A673 (cell line): ENCODE data around the gene CD248. TPM values are rescaled to one million over a fixed set of nuclear protein-coding genes. Genes with fewer than 3 reads are reported as not detected.

Experiments used
- BruUV-seq: library from RNA; stranded (reverse); fragments of 400-500 nt; replicated peaks from 2 replicates; lab custom pipeline; 2021; lab: Mats Ljungman, UMichigan
- CTCF ChIA-PET: fragments of 300-600 bp; sonication (Branson Sonifier 250); formaldehyde crosslinking; loops from one replicate; lab custom pipeline; 2022; ENCODE audit warnings: antibody characterized with exemption; lab: Charles Lee
- POLR2A ChIA-PET: fragments of 300-600 bp; sonication (Branson Sonifier 250); formaldehyde crosslinking; loops from one replicate; lab custom pipeline; 2022; ENCODE audit warnings: antibody characterized with exemption; ENCODE audit not compliant: low non-redundant PET; lab: Charles Lee
- DNase-seq: peaks from one replicate; pipeline ENCODE4 v3.0.0-alpha.2; 2015; ENCODE audit warnings: low spot score
- H3K27ac ChIP-seq: fragments of 200-600 bp; sonication (generic); 2 replicates; pipeline ENCODE4 v1.5.1; 2016; ENCODE audit warnings: mixed run types, low read depth, mild to moderate bottlenecking, mixed read lengths, antibody characterized with exemption, low read length; ENCODE audit not compliant: poor library complexity, severe bottlenecking
- H3K27me3 ChIP-seq: fragments of 200-600 bp; sonication (generic); replicated peaks from 2 replicates; pipeline ENCODE4 v1.6.1; 2017; ENCODE audit warnings: mixed run types, low read depth, mild to moderate bottlenecking, mixed read lengths, antibody characterized with exemption, low read length; ENCODE audit not compliant: insufficient read depth, poor library complexity
- H3K36me3 ChIP-seq: fragments of 200-600 bp; sonication (generic); 2 replicates; pipeline ENCODE4 v1.6.1; 2016; ENCODE audit warnings: mixed run types, mild to moderate bottlenecking, mixed read lengths, antibody characterized with exemption, low read length; ENCODE audit not compliant: insufficient read depth, poor library complexity, severe bottlenecking
- H3K4me1 ChIP-seq: fragments of 200-600 bp; sonication (generic); 2 replicates; pipeline ENCODE4 v1.6.1; 2017; ENCODE audit warnings: mixed run types, mild to moderate bottlenecking, mixed read lengths, antibody characterized with exemption, low read length; ENCODE audit not compliant: insufficient read depth, poor library complexity, severe bottlenecking
- H3K4me3 ChIP-seq: fragments of 200-600 bp; sonication (generic); 2 replicates; pipeline ENCODE4 v1.5.1; 2016; ENCODE audit warnings: low read depth, mixed run types, mild to moderate bottlenecking, mixed read lengths, low read length; ENCODE audit not compliant: poor library complexity, severe bottlenecking
- H3K9me3 ChIP-seq: fragments of 200-600 bp; sonication (generic); 2 replicates; pipeline ENCODE4 v1.6.1; 2016; ENCODE audit warnings: mixed run types, low read depth, mild to moderate bottlenecking, mixed read lengths, antibody characterized with exemption, low read length; ENCODE audit not compliant: poor library complexity, severe bottlenecking
- EZH2 ChIP-seq: fragments of 200-600 bp; sonication (generic); IDR thresholded peaks from 2 replicates; pipeline ENCODE4 v1.6.1; 2017; ENCODE audit warnings: borderline replicate concordance, low read depth, mild to moderate bottlenecking, mixed read lengths, antibody characterized with exemption, low read length; ENCODE audit not compliant: poor library complexity, severe bottlenecking
- intact Hi-C: fragments of 100-400 bp; cut with micrococcal nuclease; formaldehyde crosslinking; loops from one replicate; pipeline ENCODE4 v1.10.0; 2022; ENCODE audit not compliant: unreplicated experiment
- total RNA-seq: library from RNA; stranded (reverse); gene quantifications from 2 replicates; pipeline ENCODE4 v1.2.3, GENCODE V29; 2021
- TF ChIP-seq, protein P1 (sequence below): fragments of 300-800, 200-600 bp; sonication (generic); conservative IDR thresholded peaks from 2 replicates; pipeline ENCODE4 v1.5.1; 2017; ENCODE audit warnings: low read depth, mild to moderate bottlenecking, antibody characterized with exemption, low read length, moderate library complexity, mixed read lengths

The CD248 gene
- total RNA-seq, 1 experiment from 2014 or later, result 97.8 TPM

DNA sequence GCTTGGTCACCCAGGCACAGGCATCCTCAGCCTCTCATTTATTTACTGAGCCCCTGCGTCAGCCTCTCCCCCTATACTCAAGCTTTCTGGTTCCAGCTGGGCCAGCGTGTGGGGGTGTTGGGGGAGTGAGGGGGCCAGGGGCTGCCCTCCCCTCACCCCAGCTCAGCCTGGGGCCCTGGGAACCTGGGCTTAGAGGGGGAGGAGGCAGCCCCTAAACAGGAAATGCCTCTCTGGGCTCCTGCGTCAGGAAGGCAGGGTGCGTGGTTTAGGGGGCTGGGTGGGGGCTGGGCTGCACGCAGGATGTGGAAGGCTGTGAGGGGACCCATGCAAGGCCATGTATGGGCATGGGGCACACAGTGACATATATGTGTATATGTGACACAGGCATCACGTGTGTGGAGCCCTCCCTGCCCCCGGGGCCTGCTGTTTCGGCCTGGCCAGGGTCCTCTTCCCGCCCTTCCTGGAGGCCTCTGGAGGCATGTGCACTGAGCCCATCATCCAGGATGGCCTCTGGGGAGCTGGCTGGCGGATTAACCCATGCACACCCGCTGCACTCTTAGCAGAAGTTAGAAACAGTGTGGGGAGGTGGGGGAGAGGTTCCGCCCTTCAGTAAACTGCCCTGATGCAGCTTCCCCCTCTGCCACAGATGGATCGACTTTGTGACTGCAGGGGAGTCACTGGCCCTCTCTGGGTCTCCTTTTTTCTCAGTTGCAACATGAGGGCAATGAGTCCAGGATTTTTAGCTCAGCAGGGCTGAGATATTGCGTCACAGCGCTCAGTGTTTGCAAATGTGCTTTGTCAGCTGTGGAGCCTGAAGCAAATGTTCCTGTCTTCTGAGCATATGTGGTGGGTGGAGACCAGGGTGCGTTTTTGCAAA is 1.1 kb upstream of the CD248 start:
- Histone ChIP-seq H3K4me1 (peaks cover 61% of the 10 kb centered on the region), H3K9me3 (no peaks in the 10 kb centered on the region), H3K4me3 (peak overlapping the region; percentile 57), H3K36me3 (no peaks in the 10 kb centered on the region), H3K27ac (peak overlapping the region; percentile 100), H3K27me3 (no peaks in the 10 kb centered on the region)
- CTCF ChIA-PET, result interaction anchor here (0.6 to 1.2 kb wide), 3 partner anchors 19 to 1311 kb away, joined by 3 to 6 read pairs (median 3); partner anchors contain the start of gene YIF1A
- no peak for TF ChIP-seq EZH2
- TF ChIP-seq, protein P1, sequence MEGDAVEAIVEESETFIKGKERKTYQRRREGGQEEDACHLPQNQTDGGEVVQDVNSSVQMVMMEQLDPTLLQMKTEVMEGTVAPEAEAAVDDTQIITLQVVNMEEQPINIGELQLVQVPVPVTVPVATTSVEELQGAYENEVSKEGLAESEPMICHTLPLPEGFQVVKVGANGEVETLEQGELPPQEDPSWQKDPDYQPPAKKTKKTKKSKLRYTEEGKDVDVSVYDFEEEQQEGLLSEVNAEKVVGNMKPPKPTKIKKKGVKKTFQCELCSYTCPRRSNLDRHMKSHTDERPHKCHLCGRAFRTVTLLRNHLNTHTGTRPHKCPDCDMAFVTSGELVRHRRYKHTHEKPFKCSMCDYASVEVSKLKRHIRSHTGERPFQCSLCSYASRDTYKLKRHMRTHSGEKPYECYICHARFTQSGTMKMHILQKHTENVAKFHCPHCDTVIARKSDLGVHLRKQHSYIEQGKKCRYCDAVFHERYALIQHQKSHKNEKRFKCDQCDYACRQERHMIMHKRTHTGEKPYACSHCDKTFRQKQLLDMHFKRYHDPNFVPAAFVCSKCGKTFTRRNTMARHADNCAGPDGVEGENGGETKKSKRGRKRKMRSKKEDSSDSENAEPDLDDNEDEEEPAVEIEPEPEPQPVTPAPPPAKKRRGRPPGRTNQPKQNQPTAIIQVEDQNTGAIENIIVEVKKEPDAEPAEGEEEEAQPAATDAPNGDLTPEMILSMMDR, result no peak
- intact Hi-C loops, result no loop called here
- POLR2A ChIA-PET, result interaction anchor here (0.6 kb wide), 1 partner anchor 203 kb away, joined by 7 read pairs; no protein-coding TSS in a partner anchor
- BruUV-seq, result no TSS peak
- DNase-seq, result peak; percentile 96

DNA sequence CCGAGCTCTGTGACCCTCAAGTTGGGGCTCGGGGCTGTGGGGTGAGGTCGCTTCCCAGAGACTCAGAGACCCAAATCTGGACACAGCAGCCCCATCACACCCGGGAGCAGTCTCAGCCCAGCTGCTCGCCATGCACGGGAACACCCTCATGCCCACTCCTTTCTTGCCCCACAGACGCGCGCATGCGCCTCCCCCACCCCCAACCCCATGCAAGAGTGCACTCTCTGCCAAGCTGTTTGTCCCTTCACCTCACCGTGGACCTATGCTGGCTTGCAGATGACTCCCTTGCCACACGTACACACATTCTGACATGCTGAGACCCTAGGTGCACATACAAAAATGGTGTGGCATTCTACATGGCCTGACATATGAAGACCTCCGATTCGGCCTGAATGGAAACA is 478 bp upstream of the CD248 start:
- TF ChIP-seq, protein P1, result no peak
- no peak for TF ChIP-seq EZH2
- peak; percentile 93 for DNase-seq
- Histone ChIP-seq H3K27me3 (no peaks in the 10 kb centered on the region), H3K36me3 (no peaks in the 10 kb centered on the region), H3K9me3 (no peaks in the 10 kb centered on the region), H3K4me1 (peaks cover 61% of the 10 kb centered on the region), H3K4me3 (peak overlapping the region; percentile 57), H3K27ac (peak overlapping the region; percentile 100)
- no TSS peak for BruUV-seq
- ChIA-PET POLR2A (interaction anchor here (0.6 kb wide), 1 partner anchor 30 kb away, joined by 12 read pairs; no protein-coding TSS in a partner anchor), CTCF (interaction anchor here (0.6 to 1.2 kb wide), 3 partner anchors 28 to 1311 kb away, joined by 3 to 6 read pairs (median 5); partner anchors contain the start of gene YIF1A)
- intact Hi-C loops, result no loop called here

DNA sequence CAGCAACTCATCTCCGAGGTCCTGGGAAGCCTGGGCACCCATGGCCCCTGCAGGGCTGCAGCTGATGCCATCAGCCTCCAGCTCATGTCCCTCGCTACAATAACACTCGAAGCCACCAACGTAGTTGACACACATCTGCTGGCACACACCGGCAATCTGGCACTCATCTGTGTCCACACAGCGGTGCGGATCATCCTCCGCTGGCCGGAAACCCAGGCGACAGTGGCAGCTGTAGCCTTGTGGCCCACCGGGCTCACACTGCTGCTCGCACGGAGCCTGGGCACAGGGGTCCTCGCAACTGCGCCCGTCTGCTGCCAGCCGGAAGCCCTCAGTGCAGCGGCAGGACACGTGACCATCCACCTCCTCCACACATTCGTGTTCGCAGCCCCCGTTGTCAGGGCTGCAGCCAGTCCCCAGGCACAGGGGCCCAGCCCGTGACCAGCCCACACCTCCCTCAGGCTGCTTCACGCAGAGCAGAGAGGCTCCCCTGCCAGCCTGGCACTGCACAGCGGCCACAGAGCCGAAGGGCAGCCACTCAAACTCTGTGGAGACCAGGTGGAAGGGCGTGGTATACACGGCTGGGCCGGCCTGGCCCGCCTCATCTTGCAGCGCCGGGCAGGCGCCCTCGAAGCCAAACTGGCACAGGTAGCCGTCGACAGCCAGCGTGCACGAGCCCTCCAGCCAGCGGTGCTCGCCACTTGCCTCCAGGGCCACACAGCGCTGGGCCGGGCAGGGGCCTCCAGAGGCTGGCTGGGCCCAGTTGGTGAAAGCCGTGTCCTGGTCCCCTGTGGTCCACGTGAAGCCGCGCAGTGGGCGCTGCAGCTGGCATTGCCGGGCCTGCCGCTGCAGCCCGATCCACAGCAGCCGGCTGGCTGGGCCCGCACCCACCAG is 678 bp downstream of the CD248 start:
- H3K27ac ChIP-seq, result peak overlapping the region; percentile 100
- TF ChIP-seq, protein P1, result no peak
- no peak for TF ChIP-seq EZH2
- no peaks in the 10 kb centered on the region for H3K9me3 ChIP-seq
- no peaks in the 10 kb centered on the region for H3K36me3 ChIP-seq
- BruUV-seq, result no TSS peak
- peak overlapping the region; percentile 57 for H3K4me3 ChIP-seq
- CTCF ChIA-PET, result interaction anchor here (0.6 to 1.1 kb wide), 6 partner anchors 13 to 977 kb away, joined by 3 to 7 read pairs (median 6); no protein-coding TSS in a partner anchor
- no peaks in the 10 kb centered on the region for H3K27me3 ChIP-seq
- H3K4me1 ChIP-seq, result peaks cover 69% of the 10 kb centered on the region
- POLR2A ChIA-PET, result interaction anchor here (0.6 kb wide), 2 partner anchors 29 to 91 kb away, joined by 5 to 12 read pairs; no protein-coding TSS in a partner anchor
- intact Hi-C loops, result no loop called here
- no peak for DNase-seq
